Measurements from ENCODE around the gene HLCS. TPM values are rescaled to one million over a fixed set of nuclear protein-coding genes. Genes with fewer than 3 reads are reported as not detected.

The HLCS gene
- total and polyA plus RNA-seq, 10 of the 15 experiments (the other 5 are each of a cell fraction or from before 2014, with no cell fraction given) = 1.5 to 12.7 (median 9.6) TPM

GRCh38 chr21:36987845-36988244 lies 21.4 kb upstream of the HLCS start (continued):
- TF ChIP-seq, protein P1, sequence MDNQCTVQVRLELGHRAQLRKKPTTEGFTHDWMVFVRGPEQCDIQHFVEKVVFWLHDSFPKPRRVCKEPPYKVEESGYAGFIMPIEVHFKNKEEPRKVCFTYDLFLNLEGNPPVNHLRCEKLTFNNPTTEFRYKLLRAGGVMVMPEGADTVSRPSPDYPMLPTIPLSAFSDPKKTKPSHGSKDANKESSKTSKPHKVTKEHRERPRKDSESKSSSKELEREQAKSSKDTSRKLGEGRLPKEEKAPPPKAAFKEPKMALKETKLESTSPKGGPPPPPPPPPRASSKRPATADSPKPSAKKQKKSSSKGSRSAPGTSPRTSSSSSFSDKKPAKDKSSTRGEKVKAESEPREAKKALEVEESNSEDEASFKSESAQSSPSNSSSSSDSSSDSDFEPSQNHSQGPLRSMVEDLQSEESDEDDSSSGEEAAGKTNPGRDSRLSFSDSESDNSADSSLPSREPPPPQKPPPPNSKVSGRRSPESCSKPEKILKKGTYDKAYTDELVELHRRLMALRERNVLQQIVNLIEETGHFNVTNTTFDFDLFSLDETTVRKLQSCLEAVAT (IDR thresholded peaks at IDR 0.05) = no peak
- TF ChIP-seq CBX5 (IDR thresholded peaks at IDR 0.05; ENCODE audit: low read depth) (no peak), PRDM15 (CRISPR knock-in tag; IDR thresholded peaks at IDR 0.05) (no peak), MYC (IDR thresholded peaks at IDR 0.05; ENCODE audit: insufficient read depth, insufficient read length, insufficient replicate concordance, low read length, severe bottlenecking) (no peak)

DNA sequence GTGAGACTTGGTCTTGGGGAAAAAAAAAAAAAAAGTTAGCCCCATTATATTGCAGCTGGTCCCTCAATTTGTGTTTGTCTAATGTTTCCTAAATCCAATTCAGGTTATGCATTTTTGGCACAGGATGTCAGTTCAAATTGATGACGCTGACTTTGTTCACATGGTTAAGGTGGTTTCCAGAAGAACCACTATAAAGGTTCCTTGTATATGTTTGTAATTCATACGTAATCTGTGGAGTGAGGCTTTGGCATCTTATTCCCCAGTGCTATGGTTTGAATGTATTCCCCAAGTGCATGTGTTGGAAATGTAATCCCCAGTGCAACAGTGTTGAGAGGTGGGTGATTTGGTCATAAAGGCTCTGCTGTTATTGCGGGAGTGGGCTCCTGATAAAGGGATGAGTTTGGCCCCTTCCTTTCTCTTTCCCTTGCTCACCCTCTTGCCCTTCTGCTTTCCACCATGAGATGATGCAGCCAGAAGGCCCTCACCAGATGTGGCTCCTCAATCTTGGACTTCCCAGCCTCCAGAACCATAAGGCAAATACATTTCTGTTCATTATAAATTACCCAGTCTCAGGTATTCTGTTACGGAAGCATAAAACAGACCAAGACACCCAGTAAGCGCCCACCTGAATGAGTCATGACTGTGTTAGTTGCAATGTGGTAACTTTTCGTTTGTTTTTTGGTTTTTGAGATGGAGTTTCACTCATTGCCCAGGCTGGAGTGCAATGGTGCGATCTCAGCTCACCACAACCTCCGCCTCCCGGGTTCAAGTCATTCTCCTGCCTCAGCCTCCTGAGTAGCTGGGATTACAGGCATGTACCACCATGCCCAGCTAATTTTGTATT lies 19.5 kb upstream of the HLCS start:
- H3K9me3 ChIP-seq (replicated peaks; ENCODE audit: control insufficient read depth, insufficient read depth, low read length) = no peaks in the 10 kb centered on the region
- peaks cover 1% of the 10 kb centered on the region for H3K4me1 ChIP-seq (ENCODE audit: control insufficient read depth, insufficient read depth, low read length)
- ATAC-seq (no peak), DNase-seq (ENCODE audit: low read depth, low spot score) (no peak), FAIRE-seq (no peak)
- no peak overlapping the region for H3K4me3 ChIP-seq
- no peak overlapping the region for H2AFZ ChIP-seq (ENCODE audit: control insufficient read depth, low read depth, low read length)
- H3K79me2 ChIP-seq (ENCODE audit: control insufficient read depth, insufficient read depth, low read length) = no peaks in the 10 kb centered on the region
- intact Hi-C loops (cut with micrococcal nuclease; ENCODE audit: unreplicated experiment) = loop anchor here (5.0 to 10.0 kb wide), 2 partner anchors 86 to 379 kb away; partner anchors contain the start of genes DYRK1A, PIGP and TTC3
- in situ Hi-C loops (cut with MboI) = no loop called here
- ChIA-PET RAD21 (ENCODE audit: unreplicated experiment) (no interaction called here), SMC1A (ENCODE audit: uncharacterized antibody, unreplicated experiment) (interaction anchor here (1.1 kb wide), 1 partner anchor 10 kb away, joined by 3 read pairs; no protein-coding TSS in a partner anchor), CTCF (interaction anchor here (2.1 kb wide), 1 partner anchor 9 kb away, joined by 23 read pairs; no protein-coding TSS in a partner anchor), POLR2A (no interaction called here)
- 81% methylated on average over 9 of the region's 9 CpGs for WGBS (ENCODE audit: insufficient coverage, insufficient replicate concordance, low lambda C conversion rate, missing lambda C conversion rate)
- H4K20me1 ChIP-seq (ENCODE audit: control insufficient read depth, insufficient read depth) = no peaks in the 10 kb centered on the region
- no TSS peak for BruUV-seq (replicated peaks)
- H3K9ac ChIP-seq (ENCODE audit: control insufficient read depth, insufficient read depth, low read length) = no peak overlapping the region
- no peaks in the 10 kb centered on the region for H3K27me3 ChIP-seq (replicated peaks in 1 of 2; ENCODE audit: control insufficient read depth in 2 of 2, insufficient read depth in 2 of 2, low read length in 1 of 2)
- H3K4me2 ChIP-seq (ENCODE audit: control insufficient read depth, insufficient read depth) = no peak overlapping the region
- no peak overlapping the region for H3K27ac ChIP-seq (ENCODE audit: control insufficient read depth, insufficient read depth)
- H3K36me3 ChIP-seq (ENCODE audit: control insufficient read depth in 2 of 2, insufficient read depth in 2 of 2, low read length in 1 of 2) = no peaks in the 10 kb centered on the region
- no peak for TF ChIP-seq SREBF1 (IDR thresholded peaks at IDR 0.05; ENCODE audit: low read length)
- TF ChIP-seq NFYA (IDR thresholded peaks at IDR 0.05; ENCODE audit: borderline replicate concordance, low read depth, low read length) = no peak
- TF ChIP-seq, protein P2, sequence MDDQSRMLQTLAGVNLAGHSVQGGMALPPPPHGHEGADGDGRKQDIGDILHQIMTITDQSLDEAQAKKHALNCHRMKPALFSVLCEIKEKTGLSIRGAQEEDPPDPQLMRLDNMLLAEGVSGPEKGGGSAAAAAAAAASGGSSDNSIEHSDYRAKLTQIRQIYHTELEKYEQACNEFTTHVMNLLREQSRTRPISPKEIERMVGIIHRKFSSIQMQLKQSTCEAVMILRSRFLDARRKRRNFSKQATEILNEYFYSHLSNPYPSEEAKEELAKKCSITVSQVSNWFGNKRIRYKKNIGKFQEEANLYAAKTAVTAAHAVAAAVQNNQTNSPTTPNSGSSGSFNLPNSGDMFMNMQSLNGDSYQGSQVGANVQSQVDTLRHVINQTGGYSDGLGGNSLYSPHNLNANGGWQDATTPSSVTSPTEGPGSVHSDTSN (IDR thresholded peaks at IDR 0.05; ENCODE audit: insufficient replicate concordance, low read depth, low read length) = no peak
- no peak for TF ChIP-seq MAX (IDR thresholded peaks at IDR 0.05; ENCODE audit: low read depth, low read length)
- no peak for TF ChIP-seq ZNF592 (IDR thresholded peaks at IDR 0.05)

Measured in GM12878 (cell line).